ENCODE data around the gene TTC7B. TPM values are rescaled to one million over a fixed set of nuclear protein-coding genes. Genes with fewer than 3 reads are reported as not detected.

TTC7B gene
- total and polyA plus RNA-seq, 2 of the 8 experiments (the other 6 are each of a cell fraction or from before 2014, with no cell fraction given) = 23.7 to 34.0 TPM

DNA sequence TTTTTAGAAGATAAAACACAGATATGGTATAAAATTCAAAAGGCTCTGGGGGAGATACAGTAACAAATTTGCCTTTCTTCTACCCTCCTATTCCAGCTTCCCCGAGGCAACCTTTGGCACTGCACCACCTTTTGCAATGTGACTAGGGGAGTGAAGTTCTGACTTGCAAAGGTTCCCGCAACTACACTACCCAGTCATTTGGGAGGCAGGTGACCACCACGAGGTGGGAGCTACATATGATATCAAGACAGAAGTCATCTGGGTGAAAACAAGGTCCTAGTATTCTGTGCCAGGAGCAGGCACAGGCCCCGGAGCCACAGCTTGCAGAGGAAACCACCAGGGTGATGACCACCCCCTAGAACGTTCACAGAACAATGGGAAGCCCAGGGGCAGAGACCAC lies 141.5 kb downstream of the TTC7B start:
- POLR2A ChIA-PET (ENCODE audit: partially characterized antibody) = no interaction called here
- no peak overlapping the region for H3K27ac ChIP-seq (ENCODE audit: low read depth, low read length)
- WGBS, 2 experiments (ENCODE audit: extremely low coverage in 1 of 2, insufficient coverage in 1 of 2, insufficient read length in 1 of 2, insufficient replicate concordance in 2 of 2, low coverage in 1 of 2, low lambda C conversion rate in 2 of 2, missing lambda C conversion rate in 1 of 2) = 73% methylated on average over 5 of the region's 5 CpGs; no CpG with 5 or more reads in 1 of the 2 experiments

More for the DNA sequence above, 141.5 kb downstream of the TTC7B start:
- H3K27me3 ChIP-seq (replicated peaks in 1 of 4; ENCODE audit: control insufficient read depth in 3 of 4, extremely low read depth in 1 of 4, insufficient read depth in 3 of 4, low read length in 3 of 4) = no peaks in the 10 kb centered on the region
- no peak overlapping the region for H3K9ac ChIP-seq (replicated peaks in 1 of 4; ENCODE audit: extremely low read depth in 1 of 4, low read depth in 3 of 4, low read length in 3 of 4)
- CTCF ChIA-PET (ENCODE audit: partially characterized antibody) = interaction anchor here (0.9 to 1.6 kb wide), 3 partner anchors 22 to 115 kb away, joined by 3 to 5 read pairs (median 5); no protein-coding TSS in a partner anchor
- H3K9me3 ChIP-seq (ENCODE audit: insufficient read depth in 2 of 2, low read depth in 1 of 2, low read length in 1 of 2) = no peaks in the 10 kb centered on the region
- no peak overlapping the region for H3K4ac ChIP-seq (replicated peaks; ENCODE audit: insufficient read length, low read depth, low read length)
- H4K8ac ChIP-seq (ENCODE audit: extremely low read depth, insufficient read depth, low read length) = 0 out of 2 replicates have a peak overlapping the region, but pooled peaks have one; percentile 51
- H3K4me3 ChIP-seq (ENCODE audit: extremely low read depth in 1 of 4, insufficient read depth in 2 of 4, low read depth in 3 of 4, low read length in 4 of 4) = no peak overlapping the region
- no peaks in the 10 kb centered on the region for H3K23me2 ChIP-seq (ENCODE audit: low read depth, low read length)
- H2BK20ac ChIP-seq (ENCODE audit: low read length) = no peak overlapping the region
- no peaks in the 10 kb centered on the region for H3K36me3 ChIP-seq (ENCODE audit: control insufficient read depth in 2 of 4, insufficient read depth in 4 of 4, low read length in 3 of 4)
- H2BK12ac ChIP-seq (ENCODE audit: low read depth, low read length) = no peak overlapping the region
- no peak overlapping the region for H3K18ac ChIP-seq (ENCODE audit: extremely low read depth, low read length)
- DNase-seq (ENCODE audit: low read depth in 1 of 2, low spot score in 2 of 2) (no peak), FAIRE-seq (no peak)
- no peak overlapping the region for H4K5ac ChIP-seq (ENCODE audit: insufficient read length, low read depth, low read length)
- peaks cover 2% of the 10 kb centered on the region; the same call in 1 of the 2 replicates for H3K79me1 ChIP-seq (ENCODE audit: low read depth, low read length)
- H2BK120ac ChIP-seq (replicated peaks; ENCODE audit: low read depth, low read length) = no peak overlapping the region
- H3K14ac ChIP-seq (ENCODE audit: insufficient read length) = no peak overlapping the region
- no peak overlapping the region for H2BK5ac ChIP-seq (ENCODE audit: low read depth, low read length)
- TF ChIP-seq KDM4A (IDR thresholded peaks at IDR 0.05; ENCODE audit: low read depth, low read length, severe bottlenecking) (no peak), MAFK (IDR thresholded peaks at IDR 0.05; ENCODE audit: low read depth, low read length) (no peak), KDM1A (IDR thresholded peaks at IDR 0.05; ENCODE audit: borderline replicate concordance, low read length) (no peak), ZNF274 (IDR thresholded peaks at IDR 0.05; ENCODE audit: borderline replicate concordance, extremely low read depth, low read length) (no peak), RAD21 (IDR thresholded peaks at IDR 0.05 in 1 of 2, conservative IDR thresholded peaks at IDR 0.05 in 1 of 2; ENCODE audit: low read depth in 2 of 2, low read length in 2 of 2) (no peak)
- TF ChIP-seq, protein P1, sequence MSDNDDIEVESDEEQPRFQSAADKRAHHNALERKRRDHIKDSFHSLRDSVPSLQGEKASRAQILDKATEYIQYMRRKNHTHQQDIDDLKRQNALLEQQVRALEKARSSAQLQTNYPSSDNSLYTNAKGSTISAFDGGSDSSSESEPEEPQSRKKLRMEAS (IDR thresholded peaks at IDR 0.05) = no peak
- no peaks in the 10 kb centered on the region for H3K4me1 ChIP-seq (replicated peaks in 1 of 4; ENCODE audit: control insufficient read depth in 3 of 4, insufficient read depth in 4 of 4, low read length in 3 of 4)
- H3K23ac ChIP-seq (ENCODE audit: insufficient read length) = no peak overlapping the region
- H3K4me2 ChIP-seq (ENCODE audit: insufficient read depth in 1 of 2, low read depth in 2 of 2, low read length in 2 of 2) = no peak overlapping the region
- H3K79me2 ChIP-seq (ENCODE audit: control insufficient read depth in 1 of 2, insufficient read depth in 2 of 2, low read length in 2 of 2) = no peaks in the 10 kb centered on the region
- no peak overlapping the region for H2AFZ ChIP-seq (ENCODE audit: low read length)
- H4K91ac ChIP-seq (replicated peaks; ENCODE audit: insufficient read length, low read length) = no peak overlapping the region
- H3K56ac ChIP-seq (replicated peaks; ENCODE audit: insufficient read length, low read depth, low read length) = no peak overlapping the region
- H2AK5ac ChIP-seq (ENCODE audit: low read depth, low read length) = no peak overlapping the region
- H4K20me1 ChIP-seq (replicated peaks in 1 of 2; ENCODE audit: control insufficient read depth in 1 of 2, insufficient read depth in 2 of 2, low read length in 2 of 2) = no peaks in the 10 kb centered on the region
- no peak overlapping the region for H2BK15ac ChIP-seq (ENCODE audit: low read length)
